ENCODE data around the gene KLHL29.

Gene KLHL29

DNA sequence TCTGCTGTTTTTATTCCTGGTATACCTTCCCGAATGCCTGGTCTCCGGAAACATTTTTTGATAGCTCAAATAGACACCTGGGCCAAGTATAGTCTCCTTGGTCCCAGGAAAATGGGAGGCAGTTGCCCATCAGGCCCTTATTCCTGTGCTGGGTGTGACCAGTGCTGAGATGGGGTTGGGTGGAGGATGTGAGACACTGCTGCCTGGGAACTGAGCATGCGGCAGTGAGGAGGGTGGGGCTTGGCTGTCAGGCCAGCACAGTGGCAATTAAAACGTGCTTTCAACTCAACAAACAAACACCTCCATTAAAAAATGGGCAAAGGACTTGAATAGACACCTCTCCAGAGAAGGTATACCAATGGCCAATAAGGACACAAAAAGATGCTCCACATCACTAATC lies 12.5 kb downstream of the KLHL29 start:
- no peak for DNase-seq (ENCODE audit: low read depth)

DNA sequence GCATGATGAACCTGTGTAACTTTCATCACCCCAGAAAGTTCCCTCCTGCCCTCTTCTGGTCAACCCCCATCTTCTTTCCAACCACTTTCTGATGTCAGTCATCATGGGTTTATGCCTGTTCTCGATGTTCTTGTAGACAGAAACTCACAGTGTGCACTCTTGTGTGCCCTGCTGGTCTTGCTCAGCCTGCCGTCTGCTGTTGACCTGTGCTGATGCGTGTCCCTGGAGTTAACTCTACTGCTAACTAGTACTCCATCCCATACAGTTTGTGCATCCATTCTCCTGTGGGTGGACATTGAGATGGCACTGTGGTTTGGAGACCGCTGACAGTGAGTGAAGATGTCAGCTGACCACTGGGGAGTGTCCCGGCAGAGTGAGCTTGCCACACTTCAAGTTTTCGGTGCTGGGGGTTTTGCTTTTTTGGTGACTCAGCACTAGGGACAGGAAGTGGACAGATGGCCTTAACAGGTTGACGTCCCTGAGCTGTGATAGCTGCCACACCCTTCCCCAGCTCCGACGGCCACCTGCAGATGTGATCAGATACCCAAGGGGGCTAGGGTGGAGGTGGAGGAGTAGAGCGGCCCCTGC lies 14.8 kb downstream of the KLHL29 start:
- no peak for DNase-seq (ENCODE audit: low read depth)

DNA sequence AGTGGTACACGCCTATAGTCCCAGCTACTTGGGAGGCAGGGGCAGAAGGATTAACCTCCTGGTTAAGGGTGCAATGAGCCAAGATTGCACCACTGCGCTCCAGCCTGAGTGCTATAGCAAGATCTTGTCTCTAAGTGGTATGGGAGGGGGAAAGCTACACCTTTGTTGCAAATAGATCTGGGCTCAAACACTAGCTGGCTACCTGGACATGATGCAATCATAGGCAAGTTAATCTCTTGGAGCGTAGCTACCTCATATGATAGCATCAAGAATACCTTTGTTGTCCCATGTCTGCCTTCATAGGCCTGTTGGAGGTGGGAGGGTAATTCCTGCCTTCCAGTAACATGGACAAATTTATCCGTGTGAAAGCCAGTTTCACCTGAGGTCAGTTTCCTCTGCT lies 15.7 kb downstream of the KLHL29 start:
- DNase-seq (ENCODE audit: low read depth): no peak

DNA sequence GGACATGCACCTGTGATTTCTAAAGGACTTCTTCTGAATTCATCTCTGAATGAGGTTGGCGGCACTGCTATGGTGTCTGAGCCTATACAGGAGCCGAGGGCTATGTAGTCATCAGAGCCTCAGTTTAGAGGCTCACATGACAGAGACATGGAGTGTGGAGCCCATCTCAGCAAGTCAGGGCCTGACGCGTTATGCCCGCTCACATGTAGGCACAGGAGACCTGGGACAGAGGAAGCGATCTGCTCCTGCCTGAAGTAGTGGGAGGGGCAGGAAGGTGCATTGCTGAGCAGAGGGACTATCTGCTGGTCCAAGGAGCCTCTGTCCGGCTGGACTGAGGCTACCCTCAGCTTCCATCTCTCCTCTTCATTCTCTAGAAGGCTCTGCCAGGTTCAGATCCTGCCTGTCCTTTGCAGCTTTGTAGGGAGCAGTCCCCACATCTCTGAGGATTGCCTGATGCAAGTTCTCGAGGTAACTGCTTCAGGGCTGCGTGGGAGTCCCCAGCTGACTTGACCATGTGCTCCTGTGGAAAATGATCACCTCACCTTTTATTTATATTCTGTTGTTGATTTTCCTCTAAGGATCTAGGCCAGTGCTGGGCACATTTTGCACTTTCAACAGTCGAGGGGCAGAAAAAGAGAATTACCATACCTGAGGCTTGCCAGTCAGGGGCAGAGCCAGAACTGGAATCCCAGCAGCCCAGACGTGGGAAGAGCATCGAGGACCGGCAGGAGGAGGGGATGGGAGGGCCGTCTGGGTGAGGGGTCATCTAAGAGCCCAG lies 16.6 kb downstream of the KLHL29 start:
- no peak for DNase-seq (ENCODE audit: low read depth)

DNA sequence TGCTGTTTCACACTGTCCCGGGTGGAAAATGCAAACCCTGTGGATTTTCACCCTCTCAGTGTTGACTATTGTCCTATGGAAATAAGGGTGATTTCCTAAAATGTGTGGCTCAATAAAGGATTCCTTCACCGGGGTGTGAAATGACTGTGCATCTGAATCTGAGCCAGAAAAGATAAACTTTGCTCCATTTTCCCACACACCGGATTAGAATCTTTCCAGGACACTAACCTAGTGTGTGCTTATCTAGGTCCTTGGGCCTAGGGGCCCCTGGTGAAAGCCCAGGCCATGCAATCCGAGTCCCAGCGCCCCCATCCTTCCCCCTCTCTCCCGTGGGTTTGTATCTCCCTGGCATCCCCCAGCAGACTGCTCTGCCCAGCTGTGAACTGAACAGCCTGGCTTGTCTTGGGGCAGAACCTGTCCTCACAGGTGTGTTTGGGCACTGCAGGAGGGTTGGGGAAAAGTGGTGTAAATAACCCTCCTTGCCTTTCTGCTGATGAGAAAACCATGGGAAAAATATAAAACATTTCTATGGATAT lies 17.3 kb downstream of the KLHL29 start:
- DNase-seq (ENCODE audit: low read depth): no peak

DNA sequence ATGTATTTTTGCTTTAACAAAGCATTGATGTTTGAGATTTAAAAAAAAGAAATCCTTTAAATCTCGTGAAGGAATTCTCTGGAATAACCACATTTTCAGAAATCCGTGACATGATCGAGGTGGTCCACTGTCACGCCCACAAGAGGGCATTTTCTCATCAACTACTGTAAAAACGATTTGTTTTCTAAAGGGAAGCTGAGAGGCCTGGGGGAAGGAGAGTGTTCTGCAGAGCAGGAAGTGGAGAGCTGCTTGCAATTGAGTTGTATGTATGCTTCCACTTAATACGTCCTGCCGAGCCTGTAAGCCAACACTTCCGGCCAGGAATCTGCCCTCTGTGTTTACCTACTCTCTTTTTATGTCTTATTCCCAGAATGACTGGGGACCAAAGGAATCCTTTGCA lies 19.4 kb downstream of the KLHL29 start:
- DNase-seq (ENCODE audit: low read depth): peak; percentile 91

DNA sequence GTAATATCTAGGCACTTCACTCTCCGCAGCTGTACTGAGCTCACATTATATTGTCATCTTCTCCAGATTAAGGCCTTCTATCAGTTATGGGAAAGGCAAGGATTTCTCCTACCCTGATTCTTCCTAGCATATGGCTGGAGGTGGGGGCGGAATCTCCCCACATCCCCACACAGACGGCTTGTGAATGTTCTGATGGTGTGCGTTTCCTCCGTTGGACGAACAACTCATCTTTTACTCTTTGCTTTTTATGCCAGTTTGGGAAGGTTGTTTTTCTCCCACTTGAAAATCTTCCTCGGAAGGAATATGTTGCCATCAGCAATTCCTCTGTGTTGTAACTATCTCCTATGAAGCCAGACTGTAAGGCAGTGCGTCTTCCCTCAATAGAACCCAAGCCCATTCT lies 24.3 kb downstream of the KLHL29 start:
- DNase-seq (ENCODE audit: low read depth): no peak

DNA sequence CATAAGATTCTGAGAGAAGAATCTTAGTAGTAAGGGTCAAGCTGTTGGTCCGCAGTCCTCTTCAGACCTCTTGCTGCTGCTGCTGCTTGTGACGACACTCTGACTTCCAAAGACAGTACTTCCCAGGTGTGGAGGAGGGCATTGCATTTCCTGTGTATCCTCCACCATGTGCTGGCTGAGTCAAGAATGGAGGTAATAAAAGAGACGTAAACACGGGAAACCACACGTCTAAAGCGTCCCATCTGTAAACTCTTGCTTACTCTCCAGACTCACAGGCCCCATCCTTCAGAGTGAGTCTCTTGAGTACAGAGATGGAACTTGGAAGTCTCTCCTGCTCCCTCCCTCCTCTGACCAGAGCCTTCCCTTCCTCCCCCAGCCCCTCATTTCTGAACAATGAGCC lies 25.6 kb downstream of the KLHL29 start:
- peak; percentile 63 for DNase-seq (ENCODE audit: low read depth)

DNA sequence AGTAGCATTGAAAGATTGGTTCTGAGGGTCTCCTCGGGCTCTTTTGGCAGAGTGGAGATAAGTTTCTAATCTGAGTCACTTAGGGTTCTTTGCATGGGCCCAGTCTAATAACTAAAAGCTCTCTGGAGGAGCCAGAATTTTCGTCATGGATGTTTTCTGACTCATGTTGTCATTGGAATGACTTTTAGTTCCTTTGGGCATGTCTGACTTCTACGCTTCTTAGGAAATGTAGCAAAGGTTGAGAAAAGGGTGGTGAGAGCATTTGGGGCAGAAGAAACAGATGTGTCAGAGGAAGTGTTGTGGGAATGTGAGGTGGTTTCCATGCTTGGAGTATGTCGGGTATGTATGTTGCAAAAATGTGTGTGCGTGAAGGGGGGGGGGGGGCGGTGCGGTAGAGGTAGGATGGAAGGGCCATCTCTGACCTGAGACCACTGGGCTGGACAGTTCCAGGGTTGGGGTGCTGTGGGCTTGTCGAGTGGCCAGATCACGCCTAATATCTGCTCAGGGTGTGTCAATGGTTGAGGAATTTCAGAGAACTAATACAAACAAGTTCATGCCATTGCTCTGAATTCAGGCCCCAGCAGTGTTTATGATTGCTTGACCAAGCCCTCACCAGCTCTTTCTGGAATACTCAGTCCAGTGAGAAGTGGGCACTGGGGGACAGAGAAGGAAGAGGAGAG lies 26.9 kb downstream of the KLHL29 start:
- peak; percentile 97 for DNase-seq (ENCODE audit: low read depth)

DNA sequence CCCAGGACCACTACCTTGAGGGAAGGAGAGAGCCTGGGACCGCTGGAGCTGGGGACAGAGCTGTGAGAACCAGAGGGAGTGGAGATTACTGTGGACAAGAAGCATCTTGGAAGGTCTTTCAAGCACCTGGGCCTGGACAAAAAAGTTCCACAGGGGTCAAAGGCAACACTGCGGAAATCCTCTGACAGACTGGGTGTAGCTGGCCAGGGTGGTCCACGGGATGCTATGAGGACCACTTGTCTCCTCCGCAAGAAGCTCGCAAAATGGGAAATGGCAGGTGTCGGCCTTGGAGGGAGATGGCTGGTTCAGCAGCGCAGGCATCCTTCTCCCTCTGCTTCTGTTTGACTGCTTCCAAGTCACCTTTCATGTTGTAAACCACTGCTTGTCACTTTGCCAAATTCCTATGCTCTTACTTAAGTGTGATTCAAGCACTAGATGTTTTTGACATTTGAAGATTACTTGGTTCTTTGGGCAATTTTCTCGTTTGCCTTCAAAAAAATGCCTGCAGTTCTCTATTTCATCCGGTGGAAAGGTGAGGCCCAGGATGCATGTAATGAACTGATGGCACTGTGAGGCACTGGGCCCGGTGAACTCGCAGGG lies 27.7 kb downstream of the KLHL29 start:
- peak; percentile 76 for DNase-seq (ENCODE audit: low read depth)

DNA sequence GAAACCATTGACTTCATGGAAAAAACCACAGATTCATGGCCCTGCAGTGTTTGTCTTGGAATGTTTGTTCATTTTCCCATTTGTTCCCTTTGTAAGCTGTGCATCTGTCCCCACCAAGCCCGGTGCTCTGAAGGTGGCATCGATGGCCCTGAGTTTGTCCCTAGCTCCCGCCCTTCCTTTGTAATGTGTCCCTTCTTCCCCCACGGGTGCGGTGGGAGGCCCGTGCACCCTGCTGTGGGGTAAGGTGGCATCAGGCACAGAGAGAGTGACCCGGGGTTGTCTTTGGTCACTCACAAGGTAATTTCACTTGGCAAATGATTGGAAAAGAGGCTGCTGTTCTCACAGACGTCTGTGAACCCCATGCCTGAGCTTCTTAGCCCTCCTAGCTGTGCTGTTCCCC lies 28.7 kb downstream of the KLHL29 start:
- DNase-seq (ENCODE audit: low read depth): no peak

DNA sequence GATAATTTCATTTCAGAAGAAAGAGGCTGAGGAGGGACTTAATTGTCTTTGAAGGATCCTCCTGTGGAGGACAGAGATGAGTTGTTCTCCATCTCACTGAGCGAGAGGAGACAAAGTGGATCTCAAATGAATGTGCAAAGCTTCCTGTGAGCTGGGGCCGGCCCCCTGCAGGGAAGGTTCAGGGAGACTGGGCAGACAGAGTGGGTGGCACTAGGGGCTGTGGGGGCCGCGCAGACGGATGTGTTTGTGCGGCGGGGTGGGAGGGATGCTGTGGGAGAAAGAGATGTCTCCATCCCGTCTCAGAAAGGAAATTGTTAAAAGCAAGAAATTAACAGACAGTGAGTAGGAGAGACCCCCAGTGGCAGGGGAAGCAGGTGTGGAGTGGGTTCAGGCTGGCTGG lies 29.1 kb downstream of the KLHL29 start:
- DNase-seq (ENCODE audit: low read depth): no peak

DNA sequence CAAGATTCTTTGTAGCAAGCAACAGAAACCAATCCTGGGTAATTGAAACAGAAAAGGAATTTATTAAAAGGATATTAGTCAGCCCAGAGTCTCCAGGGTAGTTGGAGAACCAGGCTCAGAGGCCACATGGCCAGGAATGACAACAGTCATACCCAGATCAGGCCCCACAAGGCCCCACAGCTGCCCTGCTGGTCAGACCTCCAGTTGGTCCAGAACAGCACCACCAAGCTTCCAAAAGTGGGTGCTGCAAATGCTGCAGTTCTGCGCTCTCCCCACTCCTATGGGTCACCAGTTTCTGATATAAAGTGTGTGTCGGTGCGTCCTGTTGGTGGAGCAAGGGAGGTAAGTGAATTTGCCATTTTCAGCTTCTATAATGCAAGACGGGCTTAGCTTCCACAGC lies 29.9 kb downstream of the KLHL29 start:
- DNase-seq (ENCODE audit: low read depth): peak; percentile 73

DNA sequence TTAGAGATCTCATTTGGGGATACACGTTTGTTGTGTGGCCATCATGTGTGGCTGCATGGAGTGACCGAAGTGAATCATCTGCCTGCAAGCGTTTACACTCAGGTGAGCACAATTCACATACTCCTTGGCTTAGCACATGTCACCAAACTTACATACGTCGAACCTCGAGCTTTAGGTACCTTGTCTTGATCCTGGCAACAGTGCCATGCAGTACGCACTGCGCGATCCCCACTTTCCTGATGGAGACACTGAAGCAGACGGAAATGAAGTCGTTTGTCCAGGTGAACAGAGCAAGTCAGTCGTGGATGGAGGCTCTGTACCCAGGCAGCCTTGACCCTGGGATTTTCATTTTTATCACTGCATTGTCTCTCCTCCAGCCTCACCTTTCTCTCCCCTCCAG lies 32.3 kb downstream of the KLHL29 start:
- no peak for DNase-seq (ENCODE audit: low read depth)

DNA sequence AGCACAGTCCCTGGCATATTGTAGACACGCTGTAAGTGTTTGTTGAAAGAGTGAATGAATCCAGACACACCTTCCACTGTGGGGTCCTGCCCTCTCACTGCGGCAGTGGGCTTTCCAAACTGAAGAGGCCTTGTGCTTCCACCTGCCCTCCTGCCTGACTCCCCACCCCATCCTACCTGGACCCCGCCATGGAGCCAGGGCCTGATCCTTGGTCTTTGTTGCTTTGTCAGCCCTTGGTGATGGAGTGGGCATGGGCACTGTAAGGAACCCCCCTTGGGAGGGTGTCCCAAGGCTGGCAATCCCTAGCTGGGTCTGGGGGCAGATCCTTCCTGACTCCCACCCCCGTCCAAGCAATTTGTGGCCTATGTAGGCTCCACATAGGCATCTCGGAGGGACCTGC lies 33.1 kb downstream of the KLHL29 start:
- DNase-seq (ENCODE audit: low read depth): no peak

DNA sequence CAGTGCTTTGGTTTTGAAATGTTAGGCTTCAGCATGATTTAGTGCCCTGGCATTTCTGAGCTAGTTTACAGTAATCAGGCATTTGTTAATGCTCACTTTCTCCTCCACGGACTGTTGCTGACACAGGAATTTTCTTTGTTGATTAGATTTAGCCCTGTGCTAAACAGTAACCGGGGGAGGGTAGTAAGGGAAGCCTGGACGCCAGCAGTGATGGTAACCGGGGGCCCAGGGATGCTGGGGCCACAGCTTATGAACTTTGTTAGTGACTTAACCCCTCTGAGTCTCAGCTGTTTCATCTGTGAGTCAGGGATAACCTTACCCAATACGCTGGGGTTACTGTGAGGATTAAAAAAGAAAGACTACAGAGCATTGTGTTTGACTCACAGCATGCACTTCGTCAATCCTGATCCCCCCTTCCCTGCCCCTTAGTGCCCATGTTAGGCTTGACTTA lies 33.5 kb downstream of the KLHL29 start:
- peak; percentile 81 for DNase-seq (ENCODE audit: low read depth)

DNA sequence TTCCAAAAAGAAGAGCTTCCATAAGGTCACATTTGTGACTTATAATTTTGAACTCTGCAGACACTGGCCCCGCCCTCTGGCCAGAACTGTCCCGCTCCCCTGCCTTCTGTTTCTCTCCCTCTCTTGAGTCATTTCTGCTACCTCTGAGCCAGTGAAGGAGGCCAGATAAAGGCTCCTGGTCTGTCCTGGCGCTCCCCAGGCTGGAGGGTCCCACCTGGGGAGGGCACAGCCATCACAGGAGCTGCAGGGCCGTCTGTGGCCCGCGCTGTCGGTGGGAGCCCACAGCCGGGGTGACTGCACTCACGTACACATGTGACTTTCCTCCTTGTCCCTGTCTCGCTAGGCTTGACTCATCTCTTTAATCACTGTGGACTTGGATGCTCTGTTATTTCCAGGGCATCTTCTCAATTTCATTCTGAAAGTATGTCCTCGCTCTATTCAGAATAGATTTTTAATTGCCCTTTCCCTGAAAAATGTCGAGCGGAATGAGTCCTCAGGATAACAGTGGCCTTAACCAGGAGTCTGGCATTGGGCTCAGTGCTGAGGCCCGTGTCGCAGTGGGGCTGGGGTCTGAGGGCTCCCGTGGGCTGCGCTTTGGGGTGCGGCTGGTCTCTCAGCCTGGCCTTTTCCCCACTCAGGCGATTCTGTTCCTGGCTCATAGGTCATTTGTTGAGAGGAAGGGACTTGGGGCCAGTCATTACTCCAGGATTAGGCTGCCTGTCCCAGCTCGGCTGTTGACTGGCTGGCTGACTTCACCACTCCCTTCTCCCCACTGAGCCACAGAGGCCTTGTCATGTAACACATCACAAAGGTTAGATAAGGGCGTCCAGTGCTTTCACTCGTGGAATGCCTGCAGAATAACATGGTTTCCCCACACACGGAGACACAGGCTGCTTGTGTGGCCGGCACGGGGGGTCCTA lies 34.5 kb downstream of the KLHL29 start:
- DNase-seq (ENCODE audit: low read depth): peak; percentile 37

DNA sequence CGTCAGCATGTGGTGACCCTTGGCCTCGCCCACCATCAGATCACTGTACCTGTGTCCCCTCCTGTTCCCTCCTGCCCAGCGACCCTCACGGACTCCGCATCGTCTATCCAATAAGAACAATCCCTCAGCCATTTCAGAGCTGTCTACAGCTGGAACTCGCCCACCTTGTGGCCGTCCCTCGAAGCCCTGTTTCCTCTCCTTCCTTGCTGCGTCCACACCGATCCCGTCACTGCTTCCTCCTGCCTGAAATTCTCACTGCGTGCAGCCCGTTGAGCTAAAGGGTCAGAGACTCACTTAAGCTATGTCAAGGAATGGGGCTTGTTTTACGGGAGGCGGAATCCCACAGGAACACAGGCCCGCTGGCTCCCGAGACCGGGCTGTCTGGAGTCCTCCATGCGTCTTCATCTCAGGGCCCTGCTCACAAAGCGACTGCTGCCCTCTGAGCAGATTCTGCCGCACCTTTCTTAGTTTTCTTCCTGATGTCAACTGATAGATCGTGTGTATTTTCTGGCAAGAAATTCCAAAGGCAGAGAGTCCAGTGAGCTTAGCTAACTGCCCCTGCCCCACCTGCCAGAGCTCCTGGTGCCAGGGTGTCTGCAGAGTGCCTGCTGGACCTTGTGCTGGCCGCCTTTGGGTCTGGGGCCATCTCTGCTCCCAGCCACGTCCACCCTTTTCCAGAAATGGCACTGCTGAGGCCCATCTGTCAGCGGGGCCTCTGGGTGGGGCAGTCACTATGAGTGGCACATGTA lies 35.3 kb downstream of the KLHL29 start:
- DNase-seq (ENCODE audit: low read depth): no peak

DNA sequence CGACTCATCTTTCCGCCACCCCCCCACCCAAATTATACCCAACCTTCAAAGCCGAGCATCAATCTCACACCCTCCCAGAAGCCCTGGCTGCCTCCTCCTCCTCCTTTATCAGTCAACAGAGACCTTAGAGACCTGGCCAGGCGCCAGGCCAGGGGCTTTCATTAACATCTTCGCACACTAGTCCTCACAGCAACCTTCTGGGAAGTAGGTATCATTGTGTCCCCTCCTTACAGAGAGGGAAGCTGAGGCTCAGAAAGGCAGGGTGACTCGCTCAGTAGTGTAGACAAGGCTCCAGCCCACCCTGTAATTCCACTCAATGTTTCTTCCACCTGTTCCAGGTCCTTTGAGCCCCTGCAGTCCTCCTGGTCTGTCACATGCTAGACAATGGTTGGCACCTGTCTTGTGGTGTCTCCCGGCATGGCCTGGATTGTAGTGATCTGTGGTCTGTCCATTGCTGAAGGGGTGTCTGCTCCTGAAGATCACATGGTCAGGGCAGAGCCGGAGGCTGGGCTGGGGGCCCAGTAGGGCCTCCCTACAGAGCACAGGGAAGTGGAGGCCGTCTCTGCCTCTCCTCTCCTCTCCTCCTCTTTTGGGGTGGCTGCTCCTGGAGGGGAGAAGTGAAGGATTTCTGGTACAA lies 36.0 kb downstream of the KLHL29 start:
- DNase-seq (ENCODE audit: low read depth): no peak

Measured in EH (cell line).